Endothelial cell of umbilical vein (primary cell): Measurements from ENCODE around the gene S100A5. TPM values are rescaled to one million over a fixed set of nuclear protein-coding genes. Genes with fewer than 3 reads are reported as not detected.

Experiments
- BruUV-seq: library from RNA; stranded (reverse); fragments of 400-500 nt; replicated peaks from 2 replicates; lab custom pipeline; 2021; lab: Mats Ljungman, UMichigan
- CTCF ChIA-PET: fragments of 300-600, 350-600 bp; sonication (Branson Sonifier 250); formaldehyde crosslinking; loops from one replicate; lab custom pipeline; 2021; ENCODE audit warnings: antibody characterized with exemption, inconsistent platforms; lab: Charles Lee
- POLR2A ChIA-PET: fragments of 300-600, 350-600 bp; sonication (Branson Sonifier 250); formaldehyde crosslinking; loops from one replicate; lab custom pipeline; 2021; ENCODE audit warnings: antibody characterized with exemption, inconsistent platforms; lab: Charles Lee
- DNase-seq: peaks from one replicate; pipeline ENCODE4 v3.0.0-alpha.2; 2011; ENCODE audit warnings: low read depth, low spot score
- FAIRE-seq: peaks from 2 replicates; lab custom pipeline; 2011; peaks lifted over from hg19 to GRCh38; lab: Jason Lieb, UNC
- H2AFZ ChIP-seq: 2 replicates; pipeline ENCODE4 v1.6.0; 2012; ENCODE audit warnings: low read depth, low read length, control low read depth, inconsistent platforms
- H3K27ac ChIP-seq: 2 replicates; pipeline ENCODE4 v1.5.1; 2011; ENCODE audit warnings: low read depth, mild to moderate bottlenecking, control low read depth, low read length, moderate library complexity; ENCODE audit not compliant: insufficient read depth
- H3K27me3 ChIP-seq, 2 experiments: 2 replicates each; pipeline versions ENCODE4 v1.6.0 to v1.6.1; 2011; ENCODE audit warnings: low read length in 2 of 2, mixed read lengths in 1 of 2; ENCODE audit not compliant: control insufficient read depth in 2 of 2, insufficient read depth in 2 of 2
- H3K36me3 ChIP-seq, 2 experiments: 2 replicates in 1 of 2; 3 replicates in 1 of 2; pipeline ENCODE4 v1.5.1; 2011; ENCODE audit warnings: low read length in 2 of 2, mild to moderate bottlenecking in 1 of 2, moderate library complexity in 1 of 2; ENCODE audit not compliant: control insufficient read depth in 2 of 2, insufficient read depth in 2 of 2; ENCODE audit errors: extremely low read depth in 1 of 2
- H3K4me1 ChIP-seq: 3 replicates; pipeline ENCODE4 v1.5.1; 2011; ENCODE audit warnings: mild to moderate bottlenecking, low read length; ENCODE audit not compliant: control insufficient read depth, insufficient read depth; ENCODE audit errors: extremely low read depth
- H3K4me2 ChIP-seq: 2 replicates; pipeline ENCODE4 v1.6.1; 2011; ENCODE audit warnings: low read length, control low read depth, mixed read lengths; ENCODE audit not compliant: insufficient read depth
- H3K4me3 ChIP-seq, 3 experiments: fragments of 200-600 bp in 1 of 3; sonication (generic), shearing (Covaris generic) in 1 of 3; replicated peaks in 1 of 3; 2 replicates each; pipeline ENCODE4 v1.5.1; 2011 to 2016; ENCODE audit warnings: control low read depth in 3 of 3, low read length in 3 of 3, mild to moderate bottlenecking in 2 of 3, inconsistent platforms in 1 of 3, low read depth in 1 of 3, moderate library complexity in 1 of 3; ENCODE audit not compliant: insufficient read depth in 1 of 3
- H3K79me2 ChIP-seq: 2 replicates; pipeline ENCODE4 v1.6.0; 2012; ENCODE audit warnings: low read length, inconsistent platforms; ENCODE audit not compliant: control insufficient read depth, insufficient read depth
- H3K9ac ChIP-seq: replicated peaks from 2 replicates; pipeline ENCODE3; 2011; ENCODE audit warnings: low read length, control low read depth; ENCODE audit not compliant: insufficient read depth; ENCODE audit errors: extremely low read depth
- H3K9me1 ChIP-seq: replicated peaks from 3 replicates; pipeline ENCODE4 v1.6.0; 2011; ENCODE audit warnings: mild to moderate bottlenecking, low read length; ENCODE audit not compliant: control insufficient read depth, insufficient read depth; ENCODE audit errors: extremely low read depth
- H3K9me3 ChIP-seq: replicated peaks from 2 replicates; pipeline ENCODE4 v1.5.1; 2012; ENCODE audit warnings: low read length, inconsistent platforms; ENCODE audit not compliant: control insufficient read depth, insufficient read depth
- H4K20me1 ChIP-seq: replicated peaks from 2 replicates; pipeline ENCODE3; 2011; ENCODE audit warnings: mild to moderate bottlenecking, low read length; ENCODE audit not compliant: control insufficient read depth, insufficient read depth; ENCODE audit errors: extremely low read depth
- CTCF ChIP-seq, 2 donors: IDR thresholded peaks; 1 replicate in 1 of 2; 2 replicates in 1 of 2; pipeline ENCODE4 v1.5.1; 2011; ENCODE audit warnings: low read length in 2 of 2, mild to moderate bottlenecking in 2 of 2, moderate library complexity in 2 of 2, control low read depth in 1 of 2, inconsistent platforms in 1 of 2, low read depth in 1 of 2; ENCODE audit not compliant: insufficient read depth in 1 of 2; ENCODE audit errors: extremely low read depth in 1 of 2
- EZH2 ChIP-seq: IDR thresholded peaks from 2 replicates; pipeline ENCODE4 v1.6.1; 2012; ENCODE audit warnings: borderline replicate concordance, low read depth, mild to moderate bottlenecking, moderate library complexity, low read length, inconsistent platforms; ENCODE audit not compliant: severe bottlenecking
- FOS ChIP-seq: IDR thresholded peaks from 2 replicates; pipeline ENCODE4 v1.6.1; 2011; ENCODE audit warnings: mild to moderate bottlenecking, low read length, moderate library complexity, borderline replicate concordance; ENCODE audit not compliant: insufficient read depth
- GATA2 ChIP-seq: IDR thresholded peaks from 2 replicates; pipeline ENCODE4 v1.7.0; 2011; ENCODE audit warnings: low read depth, mild to moderate bottlenecking, moderate library complexity, mixed read lengths, low read length; ENCODE audit not compliant: insufficient read length, insufficient read depth
- JUN ChIP-seq: IDR thresholded peaks from 2 replicates; pipeline ENCODE4 v1.6.1; 2011; ENCODE audit warnings: borderline replicate concordance, low read depth; ENCODE audit not compliant: insufficient read length, insufficient read depth
- MAX ChIP-seq: IDR thresholded peaks from 2 replicates; pipeline ENCODE4 v1.6.1; 2011; ENCODE audit not compliant: insufficient read depth, insufficient read length
- MYC ChIP-seq: IDR thresholded peaks from one replicate; pipeline ENCODE4 v1.6.1; 2011; ENCODE audit warnings: mild to moderate bottlenecking, low read depth, low read length
- POLR2A ChIP-seq: IDR thresholded peaks from 2 replicates; pipeline ENCODE4 v1.6.1; 2012; ENCODE audit warnings: low read depth, mild to moderate bottlenecking, control low read depth, low read length
- POLR2AphosphoS5 ChIP-seq: IDR thresholded peaks from 2 replicates; pipeline ENCODE4 v1.6.1; 2012; ENCODE audit warnings: low read depth, mild to moderate bottlenecking, control low read depth, low read length, moderate library complexity; ENCODE audit not compliant: insufficient read depth
- dilution Hi-C: fragments of 300-500 bp; cut with MboI; formaldehyde crosslinking; loops from one replicate; pipeline ENCODE4 v1.15.0; 2019; ENCODE audit warnings: low sequenced_read_pairs; ENCODE audit not compliant: extremely low pct_ligation_motif_present
- intact Hi-C: fragments of 100-400 bp; cut with micrococcal nuclease; formaldehyde crosslinking; loops from one replicate; pipeline ENCODE4 v1.10.0; 2022
- polyA plus RNA-seq, 4 experiments: library from polyadenylated mRNA; depleted of rRNA in 3 of 4; stranded (reverse) in 3 of 4; unstranded in 1 of 4; fragments of >200 nt; gene quantifications; 2 replicates each; pipeline versions ENCODE4 v1.2.1 to v1.2.3, GENCODE V29; 2011 to 2012; ENCODE audit warnings: missing spikeins in 1 of 4
- total RNA-seq: library from RNA; stranded (reverse); gene quantifications from 2 replicates; pipeline ENCODE4 v1.2.3, GENCODE V29; 2021

The S100A5 gene
- total and polyA plus RNA-seq, 2 donors (not counting 3 experiments of a cell fraction or from before 2014, with no cell fraction given) = not detected

GRCh38 chr1:153532181-153532580 lies 8.6 kb downstream of the S100A5 start:
- dilution Hi-C loops (no loop called here), intact Hi-C loops (no loop called here)
- H3K4me2 ChIP-seq = peak overlapping the region; percentile 50
- peak; percentile 25 for DNase-seq
- H3K9me1 ChIP-seq = no peaks in the 10 kb centered on the region
- no peak overlapping the region for H3K4me3 ChIP-seq
- POLR2A ChIA-PET = interaction anchor here (0.8 to 3.0 kb wide), 5 partner anchors 11 to 40 kb away, joined by 3 to 14 read pairs (median 3); partner anchors contain the start of gene S100A4
- BruUV-seq = no TSS peak
- H2AFZ ChIP-seq = peak overlapping the region; percentile 21
- no peaks in the 10 kb centered on the region for H4K20me1 ChIP-seq
- TF ChIP-seq POLR2AphosphoS5 = peak; percentile 14
- no peak for TF ChIP-seq MAX
- TF ChIP-seq CTCF (IDR thresholded peaks at IDR 0.05; ENCODE audit: extremely low read depth in 1 of 2, insufficient read depth in 1 of 2, low read depth in 1 of 2, low read length in 2 of 2) = no peak
- no peak for TF ChIP-seq GATA2
- no peak for TF ChIP-seq EZH2
- TF ChIP-seq POLR2A = peak; percentile 38
- no peak for TF ChIP-seq JUN
- peak; percentile 50 for TF ChIP-seq FOS
- no peak for TF ChIP-seq MYC
- H3K4me1 ChIP-seq = peaks cover 43% of the 10 kb centered on the region
- H3K9me3 ChIP-seq = no peaks in the 10 kb centered on the region
- H3K27ac ChIP-seq = peak overlapping the region; percentile 96
- H3K79me2 ChIP-seq = peaks cover 15% of the 10 kb centered on the region
- FAIRE-seq = peak; percentile 73
- no peaks in the 10 kb centered on the region for H3K27me3 ChIP-seq
- no peak overlapping the region for H3K9ac ChIP-seq
- CTCF ChIA-PET = interaction anchor here (0.8 to 5.8 kb wide), 19 partner anchors 8 to 177 kb away, joined by 3 to 216 read pairs (median 9); partner anchors contain the start of genes CHTOP, S100A1, S100A13 and S100A16
- H3K36me3 ChIP-seq = no peaks in the 10 kb centered on the region
